ENCODE data around the gene CHCHD3. TPM values are rescaled to one million over a fixed set of nuclear protein-coding genes. Genes with fewer than 3 reads are reported as not detected.

CHCHD3 gene
- total RNA-seq, 6 experiments from 2014 or later: 51.3 to 70.0 (median 65.7) TPM

DNA sequence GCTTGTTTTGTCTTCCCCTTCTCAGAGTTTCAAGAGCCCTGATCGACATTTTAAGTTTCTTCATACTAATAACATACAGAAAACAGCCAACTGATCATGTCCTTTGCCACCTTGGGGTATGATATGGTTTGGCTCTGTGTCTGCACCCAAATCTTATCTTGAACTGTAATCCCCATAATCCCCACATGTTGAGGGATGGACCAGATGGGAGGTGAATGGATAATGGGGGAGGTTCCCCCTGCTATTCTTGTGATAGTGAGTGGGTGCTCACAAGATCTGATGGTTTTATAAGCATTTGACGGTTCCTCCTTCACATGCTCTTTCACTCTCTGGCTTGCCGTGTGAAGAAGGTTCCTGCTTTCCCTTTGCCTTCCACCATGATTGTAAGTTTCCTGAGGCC is 190.3 kb downstream of the CHCHD3 start:
- TF ChIP-seq, protein P1, sequence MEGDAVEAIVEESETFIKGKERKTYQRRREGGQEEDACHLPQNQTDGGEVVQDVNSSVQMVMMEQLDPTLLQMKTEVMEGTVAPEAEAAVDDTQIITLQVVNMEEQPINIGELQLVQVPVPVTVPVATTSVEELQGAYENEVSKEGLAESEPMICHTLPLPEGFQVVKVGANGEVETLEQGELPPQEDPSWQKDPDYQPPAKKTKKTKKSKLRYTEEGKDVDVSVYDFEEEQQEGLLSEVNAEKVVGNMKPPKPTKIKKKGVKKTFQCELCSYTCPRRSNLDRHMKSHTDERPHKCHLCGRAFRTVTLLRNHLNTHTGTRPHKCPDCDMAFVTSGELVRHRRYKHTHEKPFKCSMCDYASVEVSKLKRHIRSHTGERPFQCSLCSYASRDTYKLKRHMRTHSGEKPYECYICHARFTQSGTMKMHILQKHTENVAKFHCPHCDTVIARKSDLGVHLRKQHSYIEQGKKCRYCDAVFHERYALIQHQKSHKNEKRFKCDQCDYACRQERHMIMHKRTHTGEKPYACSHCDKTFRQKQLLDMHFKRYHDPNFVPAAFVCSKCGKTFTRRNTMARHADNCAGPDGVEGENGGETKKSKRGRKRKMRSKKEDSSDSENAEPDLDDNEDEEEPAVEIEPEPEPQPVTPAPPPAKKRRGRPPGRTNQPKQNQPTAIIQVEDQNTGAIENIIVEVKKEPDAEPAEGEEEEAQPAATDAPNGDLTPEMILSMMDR (IDR thresholded peaks at IDR 0.05): no peak
- Mint-ChIP-seq H3K27me3 (ENCODE audit: insufficient read depth) (no peaks in the 10 kb centered on the region), H3K4me3 (no peak overlapping the region), H3K27ac (no peak overlapping the region), H3K36me3 (ENCODE audit: low read depth) (peaks cover 16% of the 10 kb centered on the region), H3K4me1 (ENCODE audit: low read depth) (no peaks in the 10 kb centered on the region), H3K9me3 (no peaks in the 10 kb centered on the region)
- no peak for DNase-seq

DNA sequence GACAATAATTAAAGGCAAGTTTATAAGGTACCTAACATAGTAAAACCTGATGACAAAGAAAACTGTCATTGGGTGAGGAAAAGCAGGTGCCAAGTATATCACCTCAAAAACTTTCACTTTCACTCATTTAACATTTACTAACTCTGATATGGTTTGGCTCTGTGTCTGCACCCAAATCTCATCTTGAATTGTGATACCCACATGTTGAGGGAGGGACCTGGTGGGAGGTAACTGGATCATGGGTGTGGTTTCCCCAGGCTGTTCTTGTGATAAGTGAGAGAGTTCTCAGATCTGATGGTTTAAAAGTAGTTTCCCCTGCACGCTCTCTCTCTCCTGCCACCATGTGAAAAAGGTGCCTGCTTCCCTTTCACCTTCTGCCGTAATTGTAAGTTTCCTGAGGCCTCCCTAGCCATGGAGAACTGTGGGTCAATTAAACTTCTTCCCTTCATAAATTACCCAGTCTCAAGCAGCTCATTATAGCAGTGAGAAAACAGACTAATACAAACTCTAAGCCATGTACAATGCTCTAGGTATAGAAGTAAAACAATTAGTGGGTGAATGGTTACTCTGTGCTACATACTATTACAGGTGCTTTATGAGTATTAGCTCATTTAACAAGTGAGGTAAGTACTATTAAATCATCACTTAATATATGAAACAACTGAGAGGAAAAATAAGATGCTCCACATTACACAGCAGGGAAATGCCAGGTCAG is 199.0 kb downstream of the CHCHD3 start:
- H3K4me3 Mint-ChIP-seq: no peak overlapping the region
- DNase-seq: no peak
- no peaks in the 10 kb centered on the region for H3K27me3 Mint-ChIP-seq (ENCODE audit: insufficient read depth)
- H3K27ac Mint-ChIP-seq: no peak overlapping the region
- H3K4me1 Mint-ChIP-seq (ENCODE audit: low read depth): peaks cover 13% of the 10 kb centered on the region
- no peaks in the 10 kb centered on the region for H3K9me3 Mint-ChIP-seq
- no peaks in the 10 kb centered on the region for H3K36me3 Mint-ChIP-seq (ENCODE audit: low read depth)
- TF ChIP-seq, protein P1 (IDR thresholded peaks at IDR 0.05): no peak

DNA sequence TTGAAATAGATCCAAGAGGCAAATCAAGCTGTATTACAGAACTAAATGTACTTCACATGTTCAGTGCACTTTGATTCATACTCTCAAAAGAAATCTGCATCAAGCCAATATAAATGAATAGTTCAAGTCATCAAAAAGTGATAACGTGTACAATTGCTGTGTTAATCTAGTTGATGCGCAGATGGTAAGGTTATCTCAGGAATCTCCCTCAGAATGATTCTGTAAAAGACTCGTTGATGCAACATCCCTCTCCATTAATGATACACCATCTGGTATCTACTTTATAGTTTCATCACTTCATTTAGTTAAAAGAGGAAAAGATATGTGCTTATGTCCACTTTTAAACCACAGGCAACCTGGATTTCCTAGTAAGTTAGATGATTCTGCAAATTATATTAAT is 200.6 kb downstream of the CHCHD3 start:
- Mint-ChIP-seq H3K9me3 (no peaks in the 10 kb centered on the region), H3K4me1 (ENCODE audit: low read depth) (peaks cover 13% of the 10 kb centered on the region), H3K27ac (no peak overlapping the region), H3K4me3 (no peak overlapping the region), H3K27me3 (ENCODE audit: insufficient read depth) (no peaks in the 10 kb centered on the region), H3K36me3 (ENCODE audit: low read depth) (no peaks in the 10 kb centered on the region)
- DNase-seq: no peak
- TF ChIP-seq, protein P1 (IDR thresholded peaks at IDR 0.05): no peak

DNA sequence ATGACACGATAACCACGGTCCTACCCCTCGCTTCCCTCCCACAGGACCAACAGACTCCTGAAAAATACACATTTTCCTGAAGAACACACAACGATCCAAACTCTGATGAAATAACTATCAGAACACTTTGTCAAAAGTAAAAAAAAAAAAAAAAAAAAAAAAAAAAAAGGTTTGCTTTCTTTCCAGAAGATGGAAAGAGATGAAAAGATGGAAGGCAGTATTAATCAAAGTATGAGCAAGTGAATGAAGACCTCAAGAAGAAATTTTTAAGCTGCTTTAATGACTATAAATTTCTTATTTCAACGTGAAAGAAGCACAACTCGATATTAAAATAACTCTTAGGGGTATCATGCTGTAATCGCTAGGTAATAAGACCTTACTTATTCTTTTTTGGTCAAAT is 202.3 kb downstream of the CHCHD3 start:
- no peaks in the 10 kb centered on the region for H3K9me3 Mint-ChIP-seq
- H3K27ac Mint-ChIP-seq: no peak overlapping the region
- no peaks in the 10 kb centered on the region; the same call in 1 of the 2 replicates for H3K36me3 Mint-ChIP-seq (ENCODE audit: low read depth)
- no peak overlapping the region for H3K4me3 Mint-ChIP-seq
- peaks cover 13% of the 10 kb centered on the region for H3K4me1 Mint-ChIP-seq (ENCODE audit: low read depth)
- TF ChIP-seq, protein P1 (IDR thresholded peaks at IDR 0.05): no peak
- DNase-seq: no peak
- H3K27me3 Mint-ChIP-seq (ENCODE audit: insufficient read depth): no peaks in the 10 kb centered on the region

DNA sequence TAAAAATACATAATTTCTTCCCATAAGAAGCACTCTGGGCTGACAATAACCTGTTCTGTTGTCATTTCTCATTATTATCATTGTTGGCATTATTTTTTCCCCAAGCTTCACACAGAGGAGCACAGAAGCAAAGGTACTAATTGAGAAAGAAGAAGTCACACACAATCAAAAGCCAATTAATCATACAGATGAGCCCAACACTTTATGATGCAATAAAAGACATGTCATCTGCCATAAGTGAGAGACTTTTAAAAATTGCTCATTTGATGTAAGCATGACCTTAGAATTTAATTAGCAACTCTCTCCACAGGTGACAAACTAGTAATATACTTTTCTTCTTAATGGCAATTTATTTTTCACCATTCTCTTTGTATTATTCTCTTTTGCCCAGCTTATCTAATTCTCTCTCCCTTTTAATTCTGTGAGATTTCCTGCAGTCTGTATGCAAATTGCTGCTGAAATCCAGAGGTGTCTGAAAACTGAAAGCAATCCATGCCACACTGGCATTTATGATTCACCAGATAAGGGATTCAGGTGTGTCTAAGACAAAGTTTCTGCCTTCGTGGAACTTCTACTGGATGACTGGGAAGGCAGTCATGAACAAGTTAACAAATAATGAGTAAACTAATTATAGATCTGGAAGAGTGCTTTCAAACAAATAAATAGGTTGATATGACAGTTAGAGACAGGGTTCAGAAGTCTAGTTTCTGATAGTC is 203.5 kb downstream of the CHCHD3 start:
- Mint-ChIP-seq H3K9me3 (no peaks in the 10 kb centered on the region), H3K36me3 (ENCODE audit: low read depth) (no peaks in the 10 kb centered on the region; the same call in 1 of the 2 replicates), H3K27me3 (ENCODE audit: insufficient read depth) (no peaks in the 10 kb centered on the region), H3K4me1 (ENCODE audit: low read depth) (peaks cover 13% of the 10 kb centered on the region), H3K4me3 (no peak overlapping the region), H3K27ac (peak overlapping the region; percentile 27)
- DNase-seq: peak; percentile 13
- TF ChIP-seq, protein P1 (IDR thresholded peaks at IDR 0.05): no peak

All from HFFc6 (cell line).